HepG2 (cell line): ENCODE data around the gene MEF2B. TPM values are rescaled to one million over a fixed set of nuclear protein-coding genes. Genes with fewer than 3 reads are reported as not detected.

Source experiments
- AKAP8 ChIP-seq: sonication (generic); formaldehyde crosslinking; IDR thresholded peaks from 2 replicates; pipeline ENCODE4 v1.5.1; 2020; ENCODE audit warnings: mild to moderate bottlenecking, missing genetic modification reagents
- ARNT2 ChIP-seq: sonication (generic); formaldehyde crosslinking; IDR thresholded peaks from 2 replicates; pipeline ENCODE4 v1.8.0; 2022; ENCODE audit warnings: mild to moderate bottlenecking, low read depth, missing genetic modification reagents, moderate library complexity
- ATF5 ChIP-seq: sonication (generic); formaldehyde crosslinking; IDR thresholded peaks from 2 replicates; pipeline ENCODE4 v1.4.0; 2020; ENCODE audit warnings: mild to moderate bottlenecking, low read depth, missing genetic modification reagents
- CCAR2 ChIP-seq: fragments of 200-400 bp; formaldehyde crosslinking; optimal IDR thresholded peaks from 2 replicates; pipeline ENCODE3; 2018; ENCODE audit warnings: low read depth, mild to moderate bottlenecking, low read length, moderate library complexity
- CSRNP2 ChIP-seq: sonication (generic); formaldehyde crosslinking; conservative IDR thresholded peaks from 2 replicates; pipeline ENCODE4 v1.8.0; 2022; ENCODE audit warnings: low read depth, missing genetic modification reagents
- GLI4 ChIP-seq: sonication (generic); formaldehyde crosslinking; IDR thresholded peaks from 2 replicates; pipeline ENCODE4 v1.5.1; 2020; ENCODE audit warnings: missing genetic modification reagents, mild to moderate bottlenecking, moderate library complexity, borderline replicate concordance
- IRF2 ChIP-seq: IDR thresholded peaks from 2 replicates; pipeline ENCODE4 v1.6.1; 2018; ENCODE audit warnings: missing genetic modification reagents, missing compliant biosample characterization
- JUNB ChIP-seq: sonication (generic); formaldehyde crosslinking; IDR thresholded peaks from 2 replicates; pipeline ENCODE4 v1.8.0; 2022; ENCODE audit warnings: missing genetic modification reagents, mild to moderate bottlenecking, borderline replicate concordance
- PATZ1 ChIP-seq: sonication (generic); formaldehyde crosslinking; IDR thresholded peaks from 2 replicates; pipeline ENCODE4 v1.4.0; 2020; ENCODE audit warnings: missing genetic modification reagents
- RORA ChIP-seq: sonication (generic); formaldehyde crosslinking; IDR thresholded peaks from 2 replicates; pipeline ENCODE4 v1.5.0; 2020; ENCODE audit warnings: mild to moderate bottlenecking, missing genetic modification reagents, moderate library complexity
- TFAP4 ChIP-seq: sonication (generic); IDR thresholded peaks from 2 replicates; pipeline ENCODE4 v1.6.1; 2016; ENCODE audit warnings: low read depth, borderline replicate concordance
- ZBTB1 ChIP-seq: sonication (generic); formaldehyde crosslinking; IDR thresholded peaks from 2 replicates; pipeline ENCODE4 v1.4.0; 2020; ENCODE audit warnings: missing genetic modification reagents, borderline replicate concordance
- ZNF207 ChIP-seq: fragments of 450-650 bp; IDR thresholded peaks from 2 replicates; pipeline ENCODE4 v1.6.1; 2016; ENCODE audit warnings: antibody characterized with exemption, borderline replicate concordance
- ZNF234 ChIP-seq: sonication (generic); formaldehyde crosslinking; conservative IDR thresholded peaks from 2 replicates; pipeline ENCODE4 v1.5.1; 2020; ENCODE audit warnings: mild to moderate bottlenecking, missing genetic modification reagents
- ZNF343 ChIP-seq: sonication (generic); formaldehyde crosslinking; IDR thresholded peaks from 2 replicates; pipeline ENCODE4 v1.4.0; 2020; ENCODE audit warnings: mild to moderate bottlenecking, missing genetic modification reagents
- ZNF414 ChIP-seq: sonication (generic); formaldehyde crosslinking; IDR thresholded peaks from 2 replicates; pipeline ENCODE4 v1.5.0; 2020; ENCODE audit warnings: missing genetic modification reagents
- ZNF776 ChIP-seq: sonication (generic); formaldehyde crosslinking; IDR thresholded peaks from 2 replicates; pipeline ENCODE4 v1.4.0; 2020; ENCODE audit warnings: mild to moderate bottlenecking, missing genetic modification reagents
- polyA plus RNA-seq, 8 experiments: library from polyadenylated mRNA; depleted of rRNA in 3 of 8; stranded (reverse) in 7 of 8; unstranded in 1 of 8; fragments of >200 nt; fragmentation: Illumina TruSeq in 4 of 8; extraction: Trizol in 4 of 8; gene quantifications; 2 replicates each; pipeline versions ENCODE4 v1.2.1 to v1.2.3, GENCODE V29; 2011 to 2016; ENCODE audit warnings: low read depth in 4 of 8, missing spikeins in 1 of 8, mixed read lengths in 1 of 8; ENCODE audit not compliant: insufficient read depth in 1 of 8
- total RNA-seq, 5 experiments: library from RNA; depleted of rRNA; stranded (reverse); fragments of >200 nt; fragmentation: Illumina TruSeq; extraction: Trizol; gene quantifications; 2 replicates each; pipeline ENCODE4 v1.2.3, GENCODE V29; 2016; ENCODE audit warnings: low read depth in 1 of 5
- TF ChIP-seq, protein P1 (sequence below), 2 experiments: sonication (generic) in 1 of 2; formaldehyde crosslinking in 1 of 2; IDR thresholded peaks; 2 replicates each; pipeline versions ENCODE4 v1.4.0 to v1.6.1; 2016 to 2020; ENCODE audit warnings: borderline replicate concordance in 1 of 2, low read depth in 1 of 2, mild to moderate bottlenecking in 1 of 2, missing genetic modification reagents in 1 of 2

MEF2B gene
- total and polyA plus RNA-seq, 2 of the 13 experiments (the other 11 are each of a cell fraction or from before 2014, with no cell fraction given), result 1.2 to 1.7 TPM

DNA sequence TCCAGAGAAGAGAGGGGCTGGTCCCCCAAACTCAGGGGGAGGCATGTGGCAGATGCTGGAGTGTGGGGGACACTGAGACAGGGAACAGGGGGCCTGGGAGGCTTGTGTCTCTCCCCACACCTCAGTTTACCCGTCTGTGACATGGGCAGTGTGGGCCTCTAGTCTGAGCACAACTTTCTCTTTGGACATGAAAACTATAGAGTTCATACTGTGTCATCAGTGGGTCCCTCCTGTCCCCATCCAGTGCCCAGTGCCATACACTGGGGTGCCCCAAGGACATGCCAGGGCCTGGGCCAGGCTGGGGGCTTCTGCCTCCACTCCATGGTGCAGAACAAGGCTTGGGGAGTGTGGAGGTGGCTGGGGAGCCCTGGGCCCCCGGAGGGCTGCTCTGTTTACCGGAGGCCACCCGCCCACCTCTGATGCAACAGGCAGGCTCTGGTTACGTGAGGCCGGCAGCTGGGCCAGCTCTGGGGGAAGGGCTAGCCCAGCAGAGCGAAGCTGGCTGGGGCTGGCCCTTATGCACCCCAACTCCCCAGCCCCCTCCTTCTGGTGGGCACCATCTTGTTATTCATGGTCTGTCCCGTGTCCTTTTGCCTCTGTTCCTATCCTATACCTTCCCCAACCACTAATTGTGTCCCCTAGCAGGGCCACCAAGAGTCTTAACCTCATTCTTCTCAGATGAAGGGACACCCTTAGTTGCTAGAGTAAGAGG, 1.9 kb upstream of the MEF2B start (continued):
- TF ChIP-seq, protein P1, sequence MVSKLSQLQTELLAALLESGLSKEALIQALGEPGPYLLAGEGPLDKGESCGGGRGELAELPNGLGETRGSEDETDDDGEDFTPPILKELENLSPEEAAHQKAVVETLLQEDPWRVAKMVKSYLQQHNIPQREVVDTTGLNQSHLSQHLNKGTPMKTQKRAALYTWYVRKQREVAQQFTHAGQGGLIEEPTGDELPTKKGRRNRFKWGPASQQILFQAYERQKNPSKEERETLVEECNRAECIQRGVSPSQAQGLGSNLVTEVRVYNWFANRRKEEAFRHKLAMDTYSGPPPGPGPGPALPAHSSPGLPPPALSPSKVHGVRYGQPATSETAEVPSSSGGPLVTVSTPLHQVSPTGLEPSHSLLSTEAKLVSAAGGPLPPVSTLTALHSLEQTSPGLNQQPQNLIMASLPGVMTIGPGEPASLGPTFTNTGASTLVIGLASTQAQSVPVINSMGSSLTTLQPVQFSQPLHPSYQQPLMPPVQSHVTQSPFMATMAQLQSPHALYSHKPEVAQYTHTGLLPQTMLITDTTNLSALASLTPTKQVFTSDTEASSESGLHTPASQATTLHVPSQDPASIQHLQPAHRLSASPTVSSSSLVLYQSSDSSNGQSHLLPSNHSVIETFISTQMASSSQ (IDR thresholded peaks at IDR 0.05; ENCODE audit: low read depth), result no peak
- TF ChIP-seq, protein P1 (CRISPR knock-in tag; IDR thresholded peaks at IDR 0.05; ENCODE audit: borderline replicate concordance), result no peak; the same call in 1 of the 2 replicates
- TF ChIP-seq IRF2 (CRISPR knock-in tag), result no peak
- TF ChIP-seq ZNF776, result no peak
- 0 out of 2 replicates have a peak, but pooled peaks have one; percentile 31 for TF ChIP-seq ZNF343 (CRISPR knock-in tag)
- TF ChIP-seq CSRNP2, result no peak
- TF ChIP-seq RORA (CRISPR knock-in tag), result no peak
- peak; percentile 71 for TF ChIP-seq CCAR2
- no peak for TF ChIP-seq ZNF207
- no peak for TF ChIP-seq AKAP8 (CRISPR knock-in tag)
- no peak for TF ChIP-seq GLI4
- no peak for TF ChIP-seq ZNF234 (CRISPR knock-in tag)
- TF ChIP-seq ARNT2, result peak; percentile 48; the same call in 1 of the 2 replicates
- no peak for TF ChIP-seq ATF5 (CRISPR knock-in tag)
- TF ChIP-seq ZBTB1 (CRISPR knock-in tag), result no peak
- TF ChIP-seq PATZ1 (CRISPR knock-in tag), result peak; percentile 99
- peak; percentile 92 for TF ChIP-seq TFAP4
- no peak for TF ChIP-seq ZNF414 (CRISPR knock-in tag)
- no peak for TF ChIP-seq JUNB (CRISPR knock-in tag)
